ENCODE results near the gene VAV3. TPM values are rescaled to one million over a fixed set of nuclear protein-coding genes. Genes with fewer than 3 reads are reported as not detected.

VAV3 gene
- polyA plus RNA-seq, 1 donor (not counting 4 experiments of a cell fraction or from before 2014, with no cell fraction given), result 19.6 TPM

- peak overlapping the region; percentile 85 for H3K27ac ChIP-seq (ENCODE audit: control insufficient read depth, insufficient read depth, low read length)
- dilution Hi-C loops (cut with MboI; ENCODE audit: extremely low pct_ligation_motif_present, low sequenced_read_pairs), result no loop called here
- no peaks in the 10 kb centered on the region for H4K20me1 ChIP-seq (ENCODE audit: control insufficient read depth, extremely low read depth, insufficient read depth, low read length)
- peak overlapping the region; percentile 50 for H2AFZ ChIP-seq (ENCODE audit: control insufficient read depth, low read length)
- H3K4me1 ChIP-seq (ENCODE audit: control insufficient read depth, extremely low read depth, insufficient read depth, low read length), result peaks cover 56% of the 10 kb centered on the region
- peak overlapping the region; percentile 10 to 61 (median 31) for H3K4me3 ChIP-seq (ENCODE audit: control insufficient read depth in 2 of 3, extremely low read depth in 1 of 3, insufficient read depth in 2 of 3, low read depth in 1 of 3, low read length in 3 of 3)
- H3K9me1 ChIP-seq (ENCODE audit: control insufficient read depth, extremely low read depth, insufficient read depth, low read length), result no peaks in the 10 kb centered on the region
- FAIRE-seq, result peak; percentile 99
- TF ChIP-seq CTCF (optimal IDR thresholded peaks at IDR 0.05 in 1 of 3, IDR thresholded peaks at IDR 0.05 in 1 of 3, conservative IDR thresholded peaks at IDR 0.05 in 1 of 3; ENCODE audit: extremely low read depth in 1 of 3, insufficient read depth in 2 of 3, low read length in 3 of 3) (no peak), EZH2 (IDR thresholded peaks at IDR 0.05; ENCODE audit: low read length) (no peak)
- DNase-seq (ENCODE audit: low read depth, low spot score), result no peak
- H3K9ac ChIP-seq (ENCODE audit: control insufficient read depth, extremely low read depth, insufficient read depth, low read length), result peak overlapping the region; percentile 59
- H3K27me3 ChIP-seq (ENCODE audit: control insufficient read depth, extremely low read depth, insufficient read depth, low read length), result no peaks in the 10 kb centered on the region
- H3K79me2 ChIP-seq (ENCODE audit: control insufficient read depth, insufficient read depth, low read length), result peaks cover 13% of the 10 kb centered on the region
- H3K9me3 ChIP-seq (ENCODE audit: control insufficient read depth, low read depth, low read length), result peaks cover 3% of the 10 kb centered on the region
- peak overlapping the region; percentile 78 for H3K4me2 ChIP-seq (ENCODE audit: control insufficient read depth, extremely low read depth, insufficient read depth, low read depth, low read length)
- peaks cover 0 to 4% of the 10 kb centered on the region in 2 experiments for H3K36me3 ChIP-seq (ENCODE audit: control insufficient read depth in 2 of 2, extremely low read depth in 1 of 2, insufficient read depth in 2 of 2, low read length in 2 of 2)
These were observed 287.3 kb downstream of the VAV3 start for GRCh38 chr1:107677697-107678096.

- no peak for TF ChIP-seq EZH2 (IDR thresholded peaks at IDR 0.05; ENCODE audit: low read length)
- no peak for TF ChIP-seq CTCF (optimal IDR thresholded peaks at IDR 0.05 in 1 of 3, IDR thresholded peaks at IDR 0.05 in 1 of 3, conservative IDR thresholded peaks at IDR 0.05 in 1 of 3; ENCODE audit: extremely low read depth in 1 of 3, insufficient read depth in 2 of 3, low read length in 3 of 3)
- FAIRE-seq (no peak), DNase-seq (ENCODE audit: low read depth, low spot score) (no peak)
- Histone ChIP-seq H3K79me2 (ENCODE audit: control insufficient read depth, insufficient read depth, low read length) (peaks cover 13% of the 10 kb centered on the region), H3K27ac (ENCODE audit: control insufficient read depth, insufficient read depth, low read length) (no peak overlapping the region), H2AFZ (ENCODE audit: control insufficient read depth, low read length) (no peak overlapping the region), H3K4me2 (ENCODE audit: control insufficient read depth, extremely low read depth, insufficient read depth, low read depth, low read length) (no peak overlapping the region), H3K4me1 (ENCODE audit: control insufficient read depth, extremely low read depth, insufficient read depth, low read length) (peaks cover 50% of the 10 kb centered on the region), H3K4me3 (ENCODE audit: control insufficient read depth in 2 of 3, extremely low read depth in 1 of 3, insufficient read depth in 2 of 3, low read depth in 1 of 3, low read length in 3 of 3) (no peak overlapping the region), H3K36me3 (ENCODE audit: control insufficient read depth in 2 of 2, extremely low read depth in 1 of 2, insufficient read depth in 2 of 2, low read length in 2 of 2) (peaks cover 0 to 4% of the 10 kb centered on the region in 2 experiments), H4K20me1 (ENCODE audit: control insufficient read depth, extremely low read depth, insufficient read depth, low read length) (no peaks in the 10 kb centered on the region), H3K9me3 (ENCODE audit: control insufficient read depth, low read depth, low read length) (peaks cover 3% of the 10 kb centered on the region), H3K9ac (ENCODE audit: control insufficient read depth, extremely low read depth, insufficient read depth, low read length) (no peak overlapping the region), H3K9me1 (ENCODE audit: control insufficient read depth, extremely low read depth, insufficient read depth, low read length) (no peaks in the 10 kb centered on the region), H3K27me3 (ENCODE audit: control insufficient read depth, extremely low read depth, insufficient read depth, low read length) (no peaks in the 10 kb centered on the region)
- dilution Hi-C loops (cut with MboI; ENCODE audit: extremely low pct_ligation_motif_present, low sequenced_read_pairs), result no loop called here
These were observed 290.5 kb downstream of the VAV3 start for GRCh38 chr1:107674486-107674885.
